ENCODE results near the gene TESMIN. TPM values are rescaled to one million over a fixed set of nuclear protein-coding genes. Genes with fewer than 3 reads are reported as not detected.

Gene TESMIN
- total RNA-seq, 1 experiment from 2014 or later, result 45.2 TPM

GRCh38 chr11:68749229-68750123 lies 1.8 kb downstream of the TESMIN start:
- Mint-ChIP-seq H3K4me1 (peaks cover 36 to 39% of the 10 kb centered on the region in 2 experiments), H3K36me3 (ENCODE audit: insufficient read depth in 1 of 3, low read depth in 3 of 3) (peaks cover 14 to 43% (median 40%) of the 10 kb centered on the region in 3 experiments; a peak in 6 of 7 replicates), H3K9me3 (no peaks in the 10 kb centered on the region; a peak in 1 of 5 replicates), H3K27me3 (ENCODE audit: low read depth) (0 out of 2 replicates have a peak, but pooled peaks cover 2% of the 10 kb centered on the region), H3K27ac (peak overlapping the region; percentile 75 to 89 (median 78); a peak in 6 of 7 replicates), H3K4me3 (peak overlapping the region; percentile 78 to 86)
- no peak overlapping the region for H2AK5ac ChIP-seq (ENCODE audit: insufficient read length, low read length)
- no peak overlapping the region for H2BK12ac ChIP-seq (ENCODE audit: insufficient read length, low read depth, low read length)
- H2BK20ac ChIP-seq (ENCODE audit: low read depth, low read length, poor library complexity, severe bottlenecking), result no peak overlapping the region
- no CpG with 5 or more reads among the region's 20 CpGs for WGBS (ENCODE audit: extremely low coverage, insufficient read length, low lambda C conversion rate)
- DNase-seq, result peak; percentile 51
- H4K20me1 ChIP-seq (ENCODE audit: control insufficient read depth, insufficient read depth, insufficient read length), result no peaks in the 10 kb centered on the region
- H3K79me2 ChIP-seq (ENCODE audit: insufficient read depth, low read length), result no peaks in the 10 kb centered on the region; the same call in 1 of the 2 replicates
- no peak overlapping the region for H2AFZ ChIP-seq (ENCODE audit: low read length)
- H4K5ac ChIP-seq (ENCODE audit: insufficient read length, low read depth, low read length), result no peak overlapping the region
- no peaks in the 10 kb centered on the region for H3K27me3 ChIP-seq (ENCODE audit: insufficient read depth, low read length)
- H3K56ac ChIP-seq (ENCODE audit: insufficient read length, low read depth, low read length), result no peak overlapping the region
- H3K23me2 ChIP-seq (ENCODE audit: insufficient read length, low read depth, low read length, poor library complexity, severe bottlenecking), result peaks cover 13% of the 10 kb centered on the region
- H2BK5ac ChIP-seq (ENCODE audit: insufficient read length, low read length), result no peak overlapping the region
- peak overlapping the region; percentile 94 for H4K91ac ChIP-seq (ENCODE audit: insufficient read length, low read depth, low read length)
- no peak for TF ChIP-seq CTCF (conservative IDR thresholded peaks at IDR 0.05)
- H3K23ac ChIP-seq (ENCODE audit: insufficient read length, low read depth, low read length), result no peak overlapping the region
- H4K8ac ChIP-seq (replicated peaks; ENCODE audit: insufficient read length, low read depth, low read length), result peak overlapping the region; percentile 14
- H2BK120ac ChIP-seq (ENCODE audit: low read depth, low read length, poor library complexity, severe bottlenecking), result no peak overlapping the region
- H3K9ac ChIP-seq (ENCODE audit: extremely low read depth, insufficient read length, low read length), result peak overlapping the region; percentile 74
- H3K27ac ChIP-seq (ENCODE audit: insufficient read length, low read depth, low read length), result peak overlapping the region; percentile 85
- peak overlapping the region; percentile 2 for H3T11ph ChIP-seq (ENCODE audit: low read length)
- H3K14ac ChIP-seq (ENCODE audit: insufficient read depth, low read length), result peak overlapping the region; percentile 98
- no peaks in the 10 kb centered on the region for H3K79me1 ChIP-seq (ENCODE audit: insufficient read depth, low read depth, low read length, poor library complexity, severe bottlenecking)
- peaks cover 3% of the 10 kb centered on the region for H3K4me1 ChIP-seq (ENCODE audit: insufficient read depth, low read length)
- H2BK15ac ChIP-seq (ENCODE audit: low read depth, low read length), result no peak overlapping the region
- peak overlapping the region; percentile 71 for H3K4me2 ChIP-seq (ENCODE audit: insufficient read depth, insufficient read length, low read length)
- H3K4ac ChIP-seq (ENCODE audit: low read depth, low read length), result peak overlapping the region; percentile 47
- no peaks in the 10 kb centered on the region for H3K9me3 ChIP-seq (ENCODE audit: control insufficient read depth, low read depth, low read length)
- peak overlapping the region; percentile 80 for H3K18ac ChIP-seq (ENCODE audit: insufficient read length, low read depth, low read length)
